ENCODE data around the gene SLC5A3. TPM values are rescaled to one million over a fixed set of nuclear protein-coding genes. Genes with fewer than 3 reads are reported as not detected.

Gene SLC5A3
- total and polyA plus RNA-seq, 2 donors (not counting 1 experiment from before 2014, with no cell fraction given) = 1.2 to 16.7 TPM

GRCh38 chr21:34116569-34116968 is 43.2 kb downstream of the SLC5A3 start:
- ChIA-PET POLR2A (interaction anchor here (0.8 kb wide), 1 partner anchor 156 kb away, joined by 4 read pairs; no protein-coding TSS in a partner anchor), CTCF (interaction anchor here (1.0 kb wide), 1 partner anchor 231 kb away, joined by 4 read pairs; no protein-coding TSS in a partner anchor)
- no peaks in the 10 kb centered on the region for H3K9me3 ChIP-seq (ENCODE audit: control extremely low read depth in 1 of 3, control insufficient read depth in 2 of 3, insufficient read depth in 1 of 3, low read length in 2 of 3)
- H3K4me2 ChIP-seq (replicated peaks; ENCODE audit: low read depth, low read length, poor library complexity, severe bottlenecking) = no peak overlapping the region
- H4K20me1 ChIP-seq (ENCODE audit: control insufficient read depth, insufficient read depth, low read length, poor library complexity, severe bottlenecking) = peaks cover 13% of the 10 kb centered on the region
- WGBS (ENCODE audit: insufficient coverage) = 100% methylated on average over 3 of the region's 3 CpGs
- TF ChIP-seq CTCF (IDR thresholded peaks at IDR 0.05) (no peak), EZH2 (IDR thresholded peaks at IDR 0.05; ENCODE audit: borderline replicate concordance, insufficient read depth, low read depth, low read length, poor library complexity, severe bottlenecking) (no peak)
- ATAC-seq (ENCODE audit: low read depth) = no peak
- no peaks in the 10 kb centered on the region for H3K27me3 Mint-ChIP-seq
- no peaks in the 10 kb centered on the region for H3K36me3 ChIP-seq (replicated peaks in 1 of 2; ENCODE audit: control extremely low read depth in 1 of 2, control insufficient read depth in 1 of 2, extremely low read depth in 1 of 2, insufficient read depth in 2 of 2, low read length in 1 of 2)
- no peak overlapping the region for H3K4me3 Mint-ChIP-seq
- DNase-seq = no peak
- H3K4me3 ChIP-seq (ENCODE audit: control extremely low read depth in 1 of 5, extremely low read depth in 1 of 5, insufficient read depth in 1 of 5, low read depth in 2 of 5, low read length in 4 of 5) = no peak overlapping the region
- H3K27me3 ChIP-seq (replicated peaks in 1 of 4; ENCODE audit: control extremely low read depth in 1 of 4, control insufficient read depth in 3 of 4, insufficient read depth in 4 of 4, low read length in 3 of 4) = no peaks in the 10 kb centered on the region
- peaks cover 35% of the 10 kb centered on the region for H3K4me1 Mint-ChIP-seq
- no peak overlapping the region for H3K27ac Mint-ChIP-seq
- H3K4me1 ChIP-seq (ENCODE audit: control insufficient read depth in 2 of 2, insufficient read depth in 2 of 2, low read length in 2 of 2) = no peaks in the 10 kb centered on the region
- peaks cover 37% of the 10 kb centered on the region for H3K79me2 ChIP-seq (ENCODE audit: control insufficient read depth, insufficient read depth, low read length)
- no peak overlapping the region for H3K9ac ChIP-seq (ENCODE audit: low read length)
- no peak overlapping the region for H3K27ac ChIP-seq (ENCODE audit: low read length in 2 of 2)
- intact Hi-C loops (cut with micrococcal nuclease) = no loop called here
- no peak overlapping the region for H2AFZ ChIP-seq (ENCODE audit: insufficient read depth, low read depth, low read length, poor library complexity, severe bottlenecking)
- H3K9me3 Mint-ChIP-seq (ENCODE audit: insufficient read depth) = no peaks in the 10 kb centered on the region

- Histone ChIP-seq H2AFZ (ENCODE audit: insufficient read depth, low read depth, low read length, poor library complexity, severe bottlenecking) (no peak overlapping the region), H3K36me3 (replicated peaks in 1 of 2; ENCODE audit: control extremely low read depth in 1 of 2, control insufficient read depth in 1 of 2, extremely low read depth in 1 of 2, insufficient read depth in 2 of 2, low read length in 1 of 2) (peaks cover 0 to 11% of the 10 kb centered on the region in 2 experiments), H3K4me1 (ENCODE audit: control insufficient read depth in 2 of 2, insufficient read depth in 2 of 2, low read length in 2 of 2) (no peaks in the 10 kb centered on the region), H3K27me3 (replicated peaks in 1 of 4; ENCODE audit: control extremely low read depth in 1 of 4, control insufficient read depth in 3 of 4, insufficient read depth in 4 of 4, low read length in 3 of 4) (no peaks in the 10 kb centered on the region), H3K9ac (ENCODE audit: low read length) (no peak overlapping the region), H3K9me3 (ENCODE audit: control extremely low read depth in 1 of 3, control insufficient read depth in 2 of 3, insufficient read depth in 1 of 3, low read length in 2 of 3) (no peaks in the 10 kb centered on the region), H3K4me2 (replicated peaks; ENCODE audit: low read depth, low read length, poor library complexity, severe bottlenecking) (no peak overlapping the region), H4K20me1 (ENCODE audit: control insufficient read depth, insufficient read depth, low read length, poor library complexity, severe bottlenecking) (peaks cover 22% of the 10 kb centered on the region), H3K4me3 (ENCODE audit: control extremely low read depth in 1 of 5, extremely low read depth in 1 of 5, insufficient read depth in 1 of 5, low read depth in 2 of 5, low read length in 4 of 5) (no peak overlapping the region), H3K27ac (ENCODE audit: low read length in 2 of 2) (no peak overlapping the region), H3K79me2 (ENCODE audit: control insufficient read depth, insufficient read depth, low read length) (peaks cover 46% of the 10 kb centered on the region)
- TF ChIP-seq EZH2 (IDR thresholded peaks at IDR 0.05; ENCODE audit: borderline replicate concordance, insufficient read depth, low read depth, low read length, poor library complexity, severe bottlenecking) (no peak), CTCF (IDR thresholded peaks at IDR 0.05) (no peak)
- POLR2A ChIA-PET = no interaction called here
- DNase-seq = no peak
- Mint-ChIP-seq H3K27ac (no peak overlapping the region), H3K27me3 (no peaks in the 10 kb centered on the region), H3K9me3 (ENCODE audit: insufficient read depth) (no peaks in the 10 kb centered on the region), H3K4me1 (peaks cover 16% of the 10 kb centered on the region), H3K4me3 (no peak overlapping the region)
- intact Hi-C loops (cut with micrococcal nuclease) = no loop called here
- CTCF ChIA-PET = interaction anchor here (1.2 kb wide), 1 partner anchor 8 kb away, joined by 3 read pairs; no protein-coding TSS in a partner anchor
- 96% methylated on average over 2 of the region's 2 CpGs for WGBS (ENCODE audit: insufficient coverage)
- ATAC-seq (ENCODE audit: low read depth) = no peak
Observed at GRCh38 chr21:34120867-34121266, 47.5 kb downstream of the SLC5A3 start.

Data from B cell (primary cell).